SK-MEL-5 (cell line): ENCODE data around the gene STK32B. TPM values are rescaled to one million over a fixed set of nuclear protein-coding genes. Genes with fewer than 3 reads are reported as not detected.

Source experiments
- DNase-seq: peaks from one replicate; pipeline ENCODE4 v3.0.0-alpha.2; 2016; ENCODE audit warnings: low read depth, low spot score
- in situ Hi-C: cut with HindIII; loops from 2 replicates; pipeline ENCODE4 v1.10.0; 2016; ENCODE audit warnings: low sequenced_read_pairs, high pct_unique_total_duplicates, low pct_unique_long_range_greater_than_20kb
- total RNA-seq: library from RNA; depleted of rRNA; stranded (reverse); fragments of >200 nt; shearing (Covaris generic); gene quantifications from 2 replicates; pipeline ENCODE4 v1.2.3, GENCODE V29; 2014

Gene STK32B
- total RNA-seq, 1 experiment from 2014 or later = 3.1 TPM

DNA sequence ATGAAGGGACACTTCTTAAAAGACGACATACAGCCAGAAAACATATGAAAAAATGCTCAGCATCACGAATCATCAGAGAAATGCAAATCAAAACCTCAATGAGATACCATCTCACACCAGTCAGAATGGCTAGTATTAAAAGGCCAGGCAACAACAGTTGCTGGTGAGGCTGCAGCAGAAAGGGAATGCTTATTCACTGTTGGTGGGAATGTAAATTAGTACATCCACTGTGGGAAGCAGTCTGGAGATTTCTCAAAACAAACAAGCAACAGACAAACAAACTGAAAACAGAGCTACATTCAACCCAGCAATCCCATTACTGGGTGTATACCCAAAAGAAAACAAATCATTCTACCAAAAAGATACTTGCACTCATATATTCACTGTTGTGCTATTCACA is 459.2 kb downstream of the STK32B start:
- in situ Hi-C loops = no loop called here
- DNase-seq = no peak

GRCh38 chr4:5511791-5512190 is 460.5 kb downstream of the STK32B start:
- no peak for DNase-seq
- in situ Hi-C loops = no loop called here

GRCh38 chr4:5515646-5516045 is 464.4 kb downstream of the STK32B start:
- in situ Hi-C loops = no loop called here
- no peak for DNase-seq

DNA sequence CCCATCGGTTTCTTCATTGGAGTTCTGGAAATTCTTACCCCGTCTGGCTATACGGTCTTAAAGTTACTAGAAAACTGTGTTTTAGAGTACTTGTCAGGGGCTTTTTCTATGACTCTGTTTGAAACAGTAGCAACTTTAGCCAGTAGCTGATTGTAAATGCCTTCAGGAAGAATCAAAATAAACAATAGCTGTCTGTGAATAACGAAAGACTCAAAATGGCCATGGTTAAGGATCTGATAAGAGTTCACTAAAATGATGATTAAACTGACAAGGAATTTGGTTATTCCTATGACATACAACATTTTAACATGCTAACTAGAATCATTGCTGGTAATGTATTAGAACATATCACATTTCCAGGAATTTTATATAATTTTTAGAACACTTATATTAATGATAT is 466.1 kb downstream of the STK32B start:
- in situ Hi-C loops = no loop called here
- no peak for DNase-seq

- no peak for DNase-seq
- in situ Hi-C loops = no loop called here
Observed at GRCh38 chr4:5524446-5525299, 473.4 kb downstream of the STK32B start.

GRCh38 chr4:5526080-5526846 is 475.0 kb downstream of the STK32B start:
- in situ Hi-C loops = no loop called here
- no peak for DNase-seq

GRCh38 chr4:5527211-5527610 is 475.9 kb downstream of the STK32B start:
- in situ Hi-C loops = no loop called here

GRCh38 chr4:5528031-5528436 is 476.8 kb downstream of the STK32B start:
- in situ Hi-C loops = no loop called here
- DNase-seq = no peak

More at GRCh38 chr4:5527211-5527610, 475.9 kb downstream of the STK32B start:
- DNase-seq = no peak

GRCh38 chr4:5532100-5532499 is 480.8 kb downstream of the STK32B start:
- DNase-seq = no peak
- in situ Hi-C loops = no loop called here

DNA sequence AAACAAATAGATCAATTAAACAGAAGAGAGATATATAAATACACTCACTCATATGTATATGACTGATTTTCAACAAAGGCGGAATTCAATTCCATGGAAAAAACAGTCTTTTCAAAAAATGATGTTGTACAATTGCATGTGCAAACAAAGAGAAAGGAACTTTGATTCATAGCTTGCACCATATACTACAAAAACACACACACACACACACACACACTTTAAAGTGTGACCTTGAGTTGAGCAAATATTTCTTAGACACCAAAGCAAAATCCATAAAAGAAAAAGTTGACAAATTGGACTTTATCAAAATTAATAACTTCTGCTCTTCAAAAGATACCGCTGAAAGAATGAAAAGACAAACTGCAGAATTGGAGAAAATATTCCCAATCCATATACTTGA is 488.3 kb downstream of the STK32B start:
- DNase-seq = no peak
- in situ Hi-C loops = no loop called here

DNA sequence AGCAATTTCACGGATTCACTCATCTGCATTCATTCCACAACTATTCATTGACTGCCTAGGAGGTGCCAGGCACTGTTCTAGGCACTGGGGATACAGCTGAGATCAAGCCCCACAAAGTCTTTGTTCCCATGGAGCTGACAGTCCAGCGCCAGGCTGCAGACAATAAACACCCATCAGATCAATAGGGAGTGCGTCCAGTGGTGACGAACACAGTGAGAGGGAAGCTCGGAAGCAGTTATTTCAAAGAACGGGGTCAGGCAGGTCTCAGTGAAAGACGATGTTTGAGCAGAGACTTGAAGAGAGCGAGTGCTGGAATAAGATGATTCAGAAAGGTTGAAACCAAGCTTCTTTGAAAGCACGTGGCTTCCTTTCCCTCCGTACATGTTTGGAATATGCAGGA is 489.9 kb downstream of the STK32B start:
- DNase-seq = no peak
- in situ Hi-C loops = no loop called here

GRCh38 chr4:5543681-5544080 is 492.4 kb downstream of the STK32B start:
- DNase-seq = no peak
- in situ Hi-C loops = no loop called here

GRCh38 chr4:5544762-5545161 is 493.5 kb downstream of the STK32B start:
- no peak for DNase-seq
- in situ Hi-C loops = no loop called here

DNA sequence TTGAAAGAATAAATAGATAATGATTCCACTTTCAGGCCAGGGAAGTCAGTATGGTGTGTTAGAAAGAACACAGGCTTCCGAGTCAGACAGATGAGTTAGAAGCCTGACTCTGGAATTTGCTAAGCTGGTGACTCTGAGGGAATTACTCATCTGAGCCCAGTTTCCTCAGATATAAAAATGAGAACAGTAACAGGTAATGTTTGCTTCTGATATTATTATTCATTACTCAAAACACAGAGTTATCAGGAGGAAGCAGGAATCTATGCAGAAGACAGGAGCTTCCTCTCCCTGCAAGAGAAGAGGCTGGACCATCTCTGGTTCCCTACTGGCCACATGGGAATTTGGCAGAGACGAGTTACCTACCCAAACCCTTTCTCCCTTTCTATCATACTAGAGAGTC is 494.0 kb downstream of the STK32B start:
- DNase-seq = no peak
- in situ Hi-C loops = no loop called here

DNA sequence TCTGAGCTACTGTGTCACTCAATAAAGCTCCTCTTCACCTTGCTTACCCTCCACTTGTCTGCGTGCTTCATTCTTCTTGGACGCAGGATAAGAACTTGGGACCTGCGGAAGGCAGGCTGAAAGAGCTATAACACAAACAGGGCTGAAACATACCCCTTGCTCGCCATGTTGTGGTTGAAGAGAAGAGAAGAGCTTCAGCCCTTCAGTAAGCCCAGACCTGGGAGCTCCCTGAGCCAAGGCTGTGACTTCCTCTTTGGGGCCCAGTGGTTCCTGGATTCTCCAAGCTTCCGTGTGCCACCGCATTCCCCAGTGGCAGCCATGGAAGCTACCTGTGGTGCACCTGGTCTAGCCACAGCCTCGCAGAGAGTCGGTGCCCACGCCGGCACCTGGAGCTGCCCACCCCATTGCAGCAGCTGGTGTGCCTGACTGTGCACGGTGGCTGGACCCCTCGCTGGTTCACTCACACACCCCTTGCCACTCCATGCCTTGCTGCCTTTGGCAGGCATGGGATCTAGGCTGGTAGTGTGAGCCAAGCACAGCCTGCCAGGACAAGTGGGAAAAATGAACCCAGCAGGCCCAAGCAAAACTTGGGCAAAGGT is 496.5 kb downstream of the STK32B start:
- in situ Hi-C loops = no loop called here
- DNase-seq = no peak
